Neural crest cell (in vitro differentiated cells): ENCODE data around the gene GH2. TPM values are rescaled to one million over a fixed set of nuclear protein-coding genes. Genes with fewer than 3 reads are reported as not detected.
A peak's percentile ranks its signal among the peaks of the same experiment; 100 is the strongest.
"Not testable (repeated sequence)": the region's sequence is repeated elsewhere in the genome, so short reads cannot be mapped to it uniquely, and the experiment has no call there.

ENCODE experiments used
- DNase-seq: peaks from one replicate; pipeline ENCODE4 v3.0.0; 2021; ENCODE audit warnings: low read depth, mixed read lengths, low spot score
- H3K27ac Mint-ChIP-seq: one replicate; pipeline ENCODE4 v1.8.0; 2021; ENCODE audit warnings: mild to moderate bottlenecking, mixed read lengths; ENCODE audit not compliant: unreplicated experiment
- H3K27me3 Mint-ChIP-seq: 2 replicates; pipeline ENCODE4 v1.8.0; 2021; ENCODE audit warnings: low read depth, mild to moderate bottlenecking, mixed read lengths
- H3K36me3 Mint-ChIP-seq: 2 replicates; pipeline ENCODE4 v1.8.0; 2021; ENCODE audit warnings: low read depth, mild to moderate bottlenecking, mixed read lengths
- H3K4me1 Mint-ChIP-seq: 2 replicates; pipeline ENCODE4 v1.8.0; 2021; ENCODE audit warnings: mixed read lengths
- H3K4me3 Mint-ChIP-seq: one replicate; pipeline ENCODE4 v1.8.0; 2021; ENCODE audit warnings: mild to moderate bottlenecking, mixed read lengths
- H3K9me3 Mint-ChIP-seq: 2 replicates; pipeline ENCODE4 v1.8.0; 2021; ENCODE audit warnings: mixed read lengths
- total RNA-seq: library from RNA; stranded (reverse); gene quantifications from 2 replicates; pipeline ENCODE4 v1.2.1, GENCODE V29; 2021
- TF ChIP-seq, protein P1 (sequence below): fragments of 200-600 bp; sonication (generic); conservative IDR thresholded peaks from 2 replicates; pipeline ENCODE4 v1.5.0; 2021; ENCODE audit warnings: antibody characterized with exemption, mild to moderate bottlenecking

Gene GH2
- total RNA-seq, 1 donor from 2014 or later: not detected

DNA sequence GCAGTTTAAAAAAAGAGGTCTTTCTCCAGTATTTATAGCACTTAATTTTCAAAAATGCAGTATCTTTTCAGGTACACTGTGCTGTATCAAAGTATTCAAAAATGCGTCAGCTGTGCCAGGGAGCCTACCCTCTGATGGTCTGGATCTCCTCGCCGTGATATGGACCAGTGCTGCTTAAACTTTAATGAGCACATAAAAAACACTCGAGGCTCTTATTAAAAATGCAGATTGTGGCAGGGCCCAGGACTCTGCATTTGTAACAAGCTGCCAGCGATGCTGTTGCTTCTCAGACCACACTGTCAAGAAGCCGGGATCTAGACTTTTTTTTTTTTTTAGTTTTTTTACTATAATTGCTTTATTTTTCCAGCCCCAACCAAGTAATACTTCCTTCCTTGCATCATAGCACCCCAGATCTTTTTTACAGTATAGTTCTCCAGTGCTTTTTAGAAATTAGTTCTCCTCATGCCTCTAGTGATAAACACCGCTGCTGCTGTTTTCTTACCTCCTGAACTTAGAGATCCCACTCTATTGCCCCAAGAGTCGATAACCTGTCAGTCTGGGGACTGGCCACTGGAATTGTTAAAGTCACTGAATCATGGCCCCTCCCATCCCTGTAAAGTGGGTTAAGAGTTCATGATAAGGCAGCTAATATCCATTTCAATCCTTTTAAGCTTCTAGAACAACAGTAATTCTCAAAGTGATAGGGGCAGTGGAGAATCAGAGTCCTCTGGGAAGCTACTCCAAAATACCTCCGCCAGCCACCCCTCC is 37.6 kb downstream of the GH2 start:
- Mint-ChIP-seq H3K4me1 (peaks cover 38% of the 10 kb centered on the region), H3K9me3 (peaks cover 7% of the 10 kb centered on the region), H3K27ac (no peak overlapping the region), H3K4me3 (peak overlapping the region; percentile 88), H3K36me3 (peaks cover 5% of the 10 kb centered on the region), H3K27me3 (peaks cover 4% of the 10 kb centered on the region)
- TF ChIP-seq, protein P1, sequence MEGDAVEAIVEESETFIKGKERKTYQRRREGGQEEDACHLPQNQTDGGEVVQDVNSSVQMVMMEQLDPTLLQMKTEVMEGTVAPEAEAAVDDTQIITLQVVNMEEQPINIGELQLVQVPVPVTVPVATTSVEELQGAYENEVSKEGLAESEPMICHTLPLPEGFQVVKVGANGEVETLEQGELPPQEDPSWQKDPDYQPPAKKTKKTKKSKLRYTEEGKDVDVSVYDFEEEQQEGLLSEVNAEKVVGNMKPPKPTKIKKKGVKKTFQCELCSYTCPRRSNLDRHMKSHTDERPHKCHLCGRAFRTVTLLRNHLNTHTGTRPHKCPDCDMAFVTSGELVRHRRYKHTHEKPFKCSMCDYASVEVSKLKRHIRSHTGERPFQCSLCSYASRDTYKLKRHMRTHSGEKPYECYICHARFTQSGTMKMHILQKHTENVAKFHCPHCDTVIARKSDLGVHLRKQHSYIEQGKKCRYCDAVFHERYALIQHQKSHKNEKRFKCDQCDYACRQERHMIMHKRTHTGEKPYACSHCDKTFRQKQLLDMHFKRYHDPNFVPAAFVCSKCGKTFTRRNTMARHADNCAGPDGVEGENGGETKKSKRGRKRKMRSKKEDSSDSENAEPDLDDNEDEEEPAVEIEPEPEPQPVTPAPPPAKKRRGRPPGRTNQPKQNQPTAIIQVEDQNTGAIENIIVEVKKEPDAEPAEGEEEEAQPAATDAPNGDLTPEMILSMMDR: no peak
- DNase-seq: no peak

DNA sequence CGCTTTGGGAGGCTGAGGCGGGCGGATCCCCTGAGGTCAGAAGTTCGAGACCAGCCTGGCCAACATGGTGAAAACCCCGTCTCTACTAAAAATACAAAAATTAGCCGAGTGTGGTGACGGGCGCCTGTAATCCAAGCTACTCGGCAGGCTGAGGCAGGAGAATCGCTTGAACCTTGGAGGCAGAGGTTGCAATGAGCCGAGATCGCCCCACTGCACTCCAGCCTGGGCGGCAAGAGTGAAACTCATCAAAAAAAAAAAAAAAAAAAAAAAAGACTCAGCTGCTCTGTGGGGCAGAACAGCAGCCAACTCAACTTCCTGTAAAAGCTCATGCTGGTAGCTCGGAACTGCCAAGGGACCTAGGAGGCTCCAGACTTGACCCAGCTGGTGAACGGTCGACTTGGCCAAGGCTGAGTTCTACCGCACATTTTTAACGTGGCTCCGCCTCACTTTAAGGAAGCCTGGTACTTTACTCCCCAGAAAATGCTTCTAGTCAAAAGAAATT is 38.3 kb downstream of the GH2 start:
- not testable (repeated sequence) for H3K36me3 Mint-ChIP-seq, H3K27me3 Mint-ChIP-seq, DNase-seq, H3K9me3 Mint-ChIP-seq
- Mint-ChIP-seq H3K4me3 (peak overlapping the region; percentile 88), H3K27ac (peak overlapping the region; percentile 35), H3K4me1 (peaks cover 40% of the 10 kb centered on the region)

DNA sequence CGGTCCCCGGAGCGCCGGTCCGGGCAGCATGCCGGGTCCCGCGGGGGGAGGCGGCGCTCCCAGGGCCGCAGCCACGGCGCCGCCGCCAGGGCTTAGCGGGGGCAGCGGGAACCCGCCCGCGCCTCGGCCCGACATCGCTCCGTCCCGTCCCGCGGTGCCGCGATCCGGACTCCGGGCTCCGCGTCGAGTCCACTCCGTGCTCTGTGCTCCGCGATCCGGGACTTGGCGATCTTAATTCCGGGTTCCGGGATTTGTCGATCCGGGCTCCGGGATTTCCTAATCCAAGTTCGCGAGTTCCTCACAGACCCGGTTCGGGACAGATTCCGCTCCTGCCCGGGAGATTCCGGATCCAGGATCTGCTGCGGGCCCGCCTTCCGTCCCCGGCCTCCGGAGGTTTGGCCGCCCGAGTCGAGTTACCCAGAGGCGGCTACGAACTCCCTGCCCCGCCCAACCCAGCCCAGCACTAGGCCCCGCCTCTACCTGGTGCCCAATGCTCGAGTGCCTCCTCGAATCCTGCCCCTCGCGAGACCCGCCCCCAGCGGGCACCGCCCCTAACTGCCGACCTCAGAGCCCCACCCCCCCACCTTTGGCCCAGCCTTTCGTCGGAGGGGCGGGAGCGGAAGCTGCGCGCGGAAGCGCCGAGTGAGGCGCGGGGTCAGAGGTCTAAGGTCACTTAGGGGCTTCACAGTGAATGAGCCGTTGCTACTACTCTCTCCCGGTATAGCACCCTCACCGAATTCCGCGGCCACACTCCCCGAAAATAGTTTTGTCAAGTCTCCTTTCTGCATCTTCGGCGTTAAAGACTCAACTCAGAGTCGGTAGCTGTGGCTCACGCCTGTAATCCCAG is 39.0 kb downstream of the GH2 start, which contains the start of gene SMARCD2:
SMARCD2 (minus strand) TSS at position 146 of the 847 bp plus-strand sequence; CDS start at position 135, 11 bp downstream.
- Mint-ChIP-seq H3K27me3 (no peaks in the 10 kb centered on the region), H3K9me3 (no peaks in the 10 kb centered on the region), H3K4me1 (peaks cover 35% of the 10 kb centered on the region), H3K4me3 (peak within 1 kb of the TSS; percentile 99), H3K27ac (peak within 1 kb of the TSS; percentile 98), H3K36me3 (peaks cover under 1% of the 10 kb centered on the region)
- DNase-seq: peak; percentile 97
- TF ChIP-seq, protein P1: no peak

DNA sequence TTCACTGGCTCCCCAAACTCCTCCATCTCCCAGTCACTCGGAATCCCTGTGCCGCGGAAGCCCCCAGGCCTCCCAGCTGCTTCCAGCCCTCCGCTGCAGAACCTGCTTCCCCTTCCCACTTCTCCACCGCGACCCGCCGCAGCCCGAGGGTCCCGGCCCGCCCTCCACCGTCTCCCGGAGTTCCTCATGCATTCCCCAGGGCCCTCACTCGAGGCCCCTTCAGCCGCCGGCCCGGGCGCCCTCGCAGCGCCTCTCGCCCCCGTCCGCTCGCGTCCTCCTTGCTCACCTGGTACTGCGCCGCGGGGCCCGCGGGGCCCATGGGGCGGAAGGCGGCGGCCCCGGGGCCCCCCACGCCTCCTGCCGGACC is 39.6 kb downstream of the GH2 start:
- H3K27me3 Mint-ChIP-seq: no peaks in the 10 kb centered on the region
- H3K9me3 Mint-ChIP-seq: no peaks in the 10 kb centered on the region
- TF ChIP-seq, protein P1: no peak
- H3K27ac Mint-ChIP-seq: peak overlapping the region; percentile 98
- H3K4me3 Mint-ChIP-seq: peak overlapping the region; percentile 99
- no peaks in the 10 kb centered on the region for H3K36me3 Mint-ChIP-seq
- H3K4me1 Mint-ChIP-seq: peaks cover 35% of the 10 kb centered on the region
- peak; percentile 37 for DNase-seq

DNA sequence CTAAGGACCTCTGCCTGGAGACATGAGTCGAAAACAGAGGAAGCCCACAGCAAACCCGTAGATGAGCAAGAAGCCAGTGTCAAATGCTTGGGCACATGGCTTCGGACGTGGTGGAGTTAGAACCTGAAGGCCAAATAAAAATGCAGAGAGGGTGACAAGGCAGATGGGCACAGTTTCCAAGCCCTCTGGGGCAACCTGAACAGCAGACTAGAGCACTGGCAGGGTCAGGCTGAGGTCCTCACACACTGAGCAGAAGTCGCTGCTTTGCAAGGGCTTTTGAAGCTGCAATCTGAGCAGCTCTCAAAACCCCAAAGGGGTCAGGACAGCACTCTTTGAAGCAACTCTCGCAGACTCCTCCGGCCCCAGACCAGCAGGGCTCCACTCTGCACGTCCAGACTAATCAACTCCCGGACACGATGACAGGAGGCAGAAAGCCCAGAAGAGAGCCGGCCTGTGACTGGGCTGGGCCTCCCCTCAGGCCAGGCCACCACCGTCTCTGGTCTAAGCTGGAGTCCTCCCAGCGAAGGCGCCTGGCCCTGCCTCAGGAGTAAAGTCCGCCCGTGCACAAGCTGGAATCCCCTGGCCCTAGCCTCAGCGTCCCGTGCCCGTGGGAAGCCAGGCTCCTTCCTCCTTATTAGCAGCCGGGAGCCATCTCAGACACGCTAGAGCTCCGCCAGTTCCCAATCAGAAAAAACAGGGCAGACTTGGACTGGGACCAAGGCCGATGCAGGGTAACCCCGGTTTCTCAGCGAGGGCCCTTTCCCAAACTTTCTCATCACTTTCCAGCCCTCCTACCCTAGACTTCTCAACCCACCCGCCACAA is 40.2 kb downstream of the GH2 start:
- H3K36me3 Mint-ChIP-seq: no peaks in the 10 kb centered on the region
- peak; percentile 25 for DNase-seq
- H3K9me3 Mint-ChIP-seq: no peaks in the 10 kb centered on the region
- H3K4me1 Mint-ChIP-seq: peaks cover 35% of the 10 kb centered on the region
- H3K27me3 Mint-ChIP-seq: no peaks in the 10 kb centered on the region
- H3K4me3 Mint-ChIP-seq: peak overlapping the region; percentile 99
- TF ChIP-seq, protein P1: no peak
- peak overlapping the region; percentile 98 for H3K27ac Mint-ChIP-seq
